OCI-LY3 (cell line): ENCODE data around the gene DEDD2.
A peak's percentile ranks its signal among the peaks of the same experiment; 100 is the strongest.

Experiments
- H2AFZ ChIP-seq: fragments of 200-600, 300-600 bp; shearing (Covaris generic); 2 replicates; pipeline ENCODE4 v1.6.0; 2014; ENCODE audit warnings: antibody characterized with exemption, low read depth, low read length
- H3K27ac ChIP-seq: fragments of 200-600, 300-600 bp; sonication (generic); 2 replicates; pipeline ENCODE4 v1.5.1; 2014; ENCODE audit warnings: mild to moderate bottlenecking, low read length, moderate library complexity, mixed read lengths
- H3K27me3 ChIP-seq: fragments of 200-600, 300-600 bp; sonication (generic); 2 replicates; pipeline ENCODE4 v1.6.1; 2014; ENCODE audit warnings: low read depth, low read length, mixed read lengths
- H3K36me3 ChIP-seq: fragments of 200-600, 300-600 bp; sonication (generic); replicated peaks from 2 replicates; pipeline ENCODE3; 2014; ENCODE audit warnings: low read depth, low read length, mixed read lengths
- H3K4me1 ChIP-seq: fragments of 300-600, 200-600 bp; sonication (generic); 2 replicates; pipeline ENCODE4 v1.6.1; 2014; ENCODE audit warnings: low read length, mixed read lengths
- H3K4me2 ChIP-seq: fragments of 200-600, 300-600 bp; sonication (generic); 2 replicates; pipeline ENCODE4 v1.6.1; 2014; ENCODE audit warnings: low read length, mixed read lengths
- H3K4me3 ChIP-seq: fragments of 300-600, 200-600 bp; sonication (generic); 2 replicates; pipeline ENCODE4 v1.5.1; 2014; ENCODE audit warnings: antibody characterized with exemption, mild to moderate bottlenecking, low read length, moderate library complexity
- H3K79me2 ChIP-seq: fragments of 300-600, 200-600 bp; shearing (Covaris generic); 2 replicates; pipeline ENCODE4 v1.6.1; 2014; ENCODE audit warnings: mild to moderate bottlenecking, low read length, mixed read lengths
- H3K9ac ChIP-seq: fragments of 300-600, 200-600 bp; shearing (Covaris generic); 2 replicates; pipeline ENCODE4 v1.6.0; 2014; ENCODE audit warnings: mild to moderate bottlenecking, low read length, moderate library complexity
- H3K9me3 ChIP-seq: fragments of 200-600, 300-600 bp; shearing (Covaris generic); 2 replicates; pipeline ENCODE4 v1.6.1; 2014; ENCODE audit warnings: low read length, mixed read lengths; ENCODE audit not compliant: insufficient read depth
- H4K20me1 ChIP-seq: fragments of 200-600, 300-600 bp; sonication (generic); 2 replicates; pipeline ENCODE4 v1.6.1; 2016; ENCODE audit warnings: low read length, mixed read lengths; ENCODE audit not compliant: insufficient read depth
- CTCF ChIP-seq: fragments of 200-600, 300-600 bp; sonication (generic); IDR thresholded peaks from 2 replicates; pipeline ENCODE4 v1.5.1; 2014; ENCODE audit warnings: antibody characterized with exemption, low read length, low read depth
- EZH2phosphoT487 ChIP-seq: fragments of 200-600 bp; shearing (Covaris generic); IDR thresholded peaks from 2 replicates; pipeline ENCODE4 v1.6.1; 2018; ENCODE audit warnings: antibody characterized with exemption, mixed run types, low read depth

The DEDD2 gene

GRCh38 chr19:42248270-42249148, 31.0 kb upstream of the DEDD2 start:
- Histone ChIP-seq H3K4me1 (peaks cover 31% of the 10 kb centered on the region), H4K20me1 (peaks cover 31% of the 10 kb centered on the region), H3K36me3 (peaks cover 17% of the 10 kb centered on the region), H3K27me3 (no peaks in the 10 kb centered on the region), H3K9me3 (no peaks in the 10 kb centered on the region), H3K79me2 (peaks cover 48% of the 10 kb centered on the region), H2AFZ (no peak overlapping the region), H3K4me2 (no peak overlapping the region), H3K27ac (no peak overlapping the region), H3K9ac (no peak overlapping the region), H3K4me3 (no peak overlapping the region)
- TF ChIP-seq CTCF (no peak), EZH2phosphoT487 (no peak)

- no peaks in the 10 kb centered on the region for H3K9me3 ChIP-seq
- H3K9ac ChIP-seq: no peak overlapping the region
- no peak overlapping the region for H3K27ac ChIP-seq
- peaks cover 16% of the 10 kb centered on the region for H3K36me3 ChIP-seq
- H3K79me2 ChIP-seq: peaks cover 42% of the 10 kb centered on the region
- no peak overlapping the region for H2AFZ ChIP-seq
- H3K4me2 ChIP-seq: no peak overlapping the region
- TF ChIP-seq EZH2phosphoT487 (no peak), CTCF (no peak)
- H3K4me1 ChIP-seq: peaks cover 28% of the 10 kb centered on the region
- H4K20me1 ChIP-seq: peaks cover 28% of the 10 kb centered on the region
- no peak overlapping the region for H3K4me3 ChIP-seq
- no peaks in the 10 kb centered on the region for H3K27me3 ChIP-seq
These were observed 30.2 kb upstream of the DEDD2 start for GRCh38 chr19:42247640-42248199.

GRCh38 chr19:42246922-42247639, 29.6 kb upstream of the DEDD2 start:
- Histone ChIP-seq H3K27me3 (no peaks in the 10 kb centered on the region), H3K4me3 (no peak overlapping the region), H3K9ac (no peak overlapping the region), H3K79me2 (peaks cover 37% of the 10 kb centered on the region), H3K4me2 (no peak overlapping the region; the same call in 1 of the 2 replicates), H3K36me3 (peaks cover 15% of the 10 kb centered on the region), H2AFZ (no peak overlapping the region), H3K9me3 (no peaks in the 10 kb centered on the region), H3K27ac (peak overlapping the region; percentile 13; the same call in 1 of the 2 replicates), H3K4me1 (peaks cover 23% of the 10 kb centered on the region), H4K20me1 (peaks cover 23% of the 10 kb centered on the region)
- no peak for TF ChIP-seq CTCF
- TF ChIP-seq EZH2phosphoT487: no peak
